Measurements from ENCODE around the gene CDK15.

The CDK15 gene

DNA sequence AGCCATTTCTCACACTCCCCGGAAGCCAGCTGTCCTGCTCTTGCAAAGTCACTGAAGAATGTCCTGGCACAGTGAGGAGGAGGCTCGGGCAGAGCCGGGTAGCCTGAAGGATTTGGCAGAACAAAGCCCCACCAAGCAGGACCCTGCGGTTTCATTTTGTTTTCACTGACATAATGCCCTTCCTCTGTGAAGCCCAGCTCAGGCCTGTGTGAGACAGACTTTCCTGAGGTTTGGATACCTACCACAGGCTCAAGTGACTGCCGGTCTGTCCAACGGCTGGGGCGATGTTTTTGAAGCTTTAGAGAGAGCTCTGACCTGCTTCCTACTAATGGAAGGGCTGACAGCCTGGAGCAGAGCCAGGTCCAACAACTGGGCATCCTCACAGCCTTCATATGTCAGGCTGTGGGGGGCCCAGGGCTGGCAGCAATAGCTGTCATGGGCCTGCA, 127.5 kb downstream of the CDK15 start:
- in situ Hi-C loops (cut with HindIII; ENCODE audit: low sequenced_read_pairs): no loop called here
- TF ChIP-seq, protein P1, sequence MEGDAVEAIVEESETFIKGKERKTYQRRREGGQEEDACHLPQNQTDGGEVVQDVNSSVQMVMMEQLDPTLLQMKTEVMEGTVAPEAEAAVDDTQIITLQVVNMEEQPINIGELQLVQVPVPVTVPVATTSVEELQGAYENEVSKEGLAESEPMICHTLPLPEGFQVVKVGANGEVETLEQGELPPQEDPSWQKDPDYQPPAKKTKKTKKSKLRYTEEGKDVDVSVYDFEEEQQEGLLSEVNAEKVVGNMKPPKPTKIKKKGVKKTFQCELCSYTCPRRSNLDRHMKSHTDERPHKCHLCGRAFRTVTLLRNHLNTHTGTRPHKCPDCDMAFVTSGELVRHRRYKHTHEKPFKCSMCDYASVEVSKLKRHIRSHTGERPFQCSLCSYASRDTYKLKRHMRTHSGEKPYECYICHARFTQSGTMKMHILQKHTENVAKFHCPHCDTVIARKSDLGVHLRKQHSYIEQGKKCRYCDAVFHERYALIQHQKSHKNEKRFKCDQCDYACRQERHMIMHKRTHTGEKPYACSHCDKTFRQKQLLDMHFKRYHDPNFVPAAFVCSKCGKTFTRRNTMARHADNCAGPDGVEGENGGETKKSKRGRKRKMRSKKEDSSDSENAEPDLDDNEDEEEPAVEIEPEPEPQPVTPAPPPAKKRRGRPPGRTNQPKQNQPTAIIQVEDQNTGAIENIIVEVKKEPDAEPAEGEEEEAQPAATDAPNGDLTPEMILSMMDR (IDR thresholded peaks at IDR 0.05; ENCODE audit: low read depth, low read length, missing control alignments): no peak
- DNase-seq (ENCODE audit: low read depth): peak; percentile 33
- H3K4me3 ChIP-seq (ENCODE audit: low read depth, low read length): no peak overlapping the region

- in situ Hi-C loops (cut with HindIII; ENCODE audit: low sequenced_read_pairs): no loop called here
Observed at GRCh38 chr2:201936817-201937216, 130.5 kb downstream of the CDK15 start.

DNA sequence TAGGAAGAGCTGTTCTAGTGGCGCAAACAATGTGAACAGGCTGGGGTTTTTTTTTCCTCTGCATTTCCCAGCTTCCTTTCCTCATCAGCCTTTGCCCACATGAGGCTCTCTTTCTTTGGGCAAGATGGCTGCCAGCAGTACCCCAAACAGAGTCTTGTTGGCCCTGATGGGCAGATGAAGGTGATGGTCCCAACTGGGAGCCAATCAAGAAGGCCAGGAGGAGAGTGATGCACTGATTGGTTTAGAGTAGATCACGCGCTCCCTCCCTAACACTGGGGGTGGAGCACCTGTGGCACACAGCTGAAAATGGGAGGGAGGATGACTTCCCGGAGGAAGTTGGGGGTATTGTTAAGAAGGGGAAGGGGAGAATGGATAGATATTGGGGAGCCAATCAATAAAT, 131.0 kb downstream of the CDK15 start:
- TF ChIP-seq, protein P1 (IDR thresholded peaks at IDR 0.05; ENCODE audit: low read depth, low read length, missing control alignments): no peak
- H3K4me3 ChIP-seq (ENCODE audit: low read depth, low read length): no peak overlapping the region
- in situ Hi-C loops (cut with HindIII; ENCODE audit: low sequenced_read_pairs): no loop called here
- DNase-seq (ENCODE audit: low read depth): no peak

More at GRCh38 chr2:201936817-201937216, 130.5 kb downstream of the CDK15 start:
- no peak for DNase-seq (ENCODE audit: low read depth)
- TF ChIP-seq, protein P1 (IDR thresholded peaks at IDR 0.05; ENCODE audit: low read depth, low read length, missing control alignments): no peak
- no peak overlapping the region for H3K4me3 ChIP-seq (ENCODE audit: low read depth, low read length)

- no peak overlapping the region for H3K4me3 ChIP-seq (ENCODE audit: low read depth, low read length)
- no peak for DNase-seq (ENCODE audit: low read depth)
- in situ Hi-C loops (cut with HindIII; ENCODE audit: low sequenced_read_pairs): no loop called here
- TF ChIP-seq, protein P1 (IDR thresholded peaks at IDR 0.05; ENCODE audit: low read depth, low read length, missing control alignments): no peak
Observed at GRCh38 chr2:201938156-201938775, 131.9 kb downstream of the CDK15 start.

- in situ Hi-C loops (cut with HindIII; ENCODE audit: low sequenced_read_pairs): no loop called here
- DNase-seq (ENCODE audit: low read depth): no peak
- H3K4me3 ChIP-seq (ENCODE audit: low read depth, low read length): no peak overlapping the region
- TF ChIP-seq, protein P1 (IDR thresholded peaks at IDR 0.05; ENCODE audit: low read depth, low read length, missing control alignments): no peak
Observed at GRCh38 chr2:201938781-201939180, 132.4 kb downstream of the CDK15 start.

DNA sequence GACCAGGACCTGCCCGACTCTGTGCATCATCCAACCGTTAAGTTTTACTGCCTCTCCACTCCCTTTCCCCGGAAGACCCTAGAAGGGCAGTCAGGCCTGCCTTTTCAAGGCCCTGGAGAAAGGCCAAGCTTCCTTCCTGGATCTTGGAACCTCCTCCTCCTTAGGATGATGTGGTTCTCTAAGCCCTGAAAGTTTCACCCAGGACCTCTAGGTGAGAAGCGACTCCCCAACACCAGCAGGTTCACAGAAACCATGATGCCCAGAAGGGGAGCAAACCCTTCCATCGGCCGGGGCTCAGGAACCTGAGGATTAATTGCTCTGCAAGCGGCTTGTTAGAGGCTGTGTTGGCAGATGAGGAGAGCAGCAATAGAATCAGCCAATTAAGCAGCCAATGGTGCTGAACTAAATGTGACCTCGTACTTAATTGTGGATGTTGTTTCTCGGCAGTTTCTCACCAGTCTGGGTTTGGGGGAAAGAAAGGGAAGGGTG, 133.2 kb downstream of the CDK15 start:
- no peak overlapping the region for H3K4me3 ChIP-seq (ENCODE audit: low read depth, low read length)
- TF ChIP-seq, protein P1 (IDR thresholded peaks at IDR 0.05; ENCODE audit: low read depth, low read length, missing control alignments): no peak
- in situ Hi-C loops (cut with HindIII; ENCODE audit: low sequenced_read_pairs): no loop called here
- DNase-seq (ENCODE audit: low read depth): no peak

Measured in astrocyte of the cerebellum (primary cell).